OCI-LY7 (cell line): Measurements from ENCODE around the gene PRSS50.

Experiments used
- EZH2phosphoT487 ChIP-seq: fragments of 200-600 bp; sonication (generic); IDR thresholded peaks from 2 replicates; pipeline ENCODE4 v1.6.1; 2018; ENCODE audit warnings: low read depth, borderline replicate concordance, mild to moderate bottlenecking, mixed run types, antibody characterized with exemption, low read length, moderate library complexity, mixed read lengths
- TF ChIP-seq, protein P1 (sequence below): fragments of 200-600 bp; sonication (generic); conservative IDR thresholded peaks from 2 replicates; pipeline ENCODE4 v1.5.1; 2014; ENCODE audit warnings: mild to moderate bottlenecking, antibody characterized with exemption, low read length, moderate library complexity, mixed read lengths

- TF ChIP-seq, protein P1, sequence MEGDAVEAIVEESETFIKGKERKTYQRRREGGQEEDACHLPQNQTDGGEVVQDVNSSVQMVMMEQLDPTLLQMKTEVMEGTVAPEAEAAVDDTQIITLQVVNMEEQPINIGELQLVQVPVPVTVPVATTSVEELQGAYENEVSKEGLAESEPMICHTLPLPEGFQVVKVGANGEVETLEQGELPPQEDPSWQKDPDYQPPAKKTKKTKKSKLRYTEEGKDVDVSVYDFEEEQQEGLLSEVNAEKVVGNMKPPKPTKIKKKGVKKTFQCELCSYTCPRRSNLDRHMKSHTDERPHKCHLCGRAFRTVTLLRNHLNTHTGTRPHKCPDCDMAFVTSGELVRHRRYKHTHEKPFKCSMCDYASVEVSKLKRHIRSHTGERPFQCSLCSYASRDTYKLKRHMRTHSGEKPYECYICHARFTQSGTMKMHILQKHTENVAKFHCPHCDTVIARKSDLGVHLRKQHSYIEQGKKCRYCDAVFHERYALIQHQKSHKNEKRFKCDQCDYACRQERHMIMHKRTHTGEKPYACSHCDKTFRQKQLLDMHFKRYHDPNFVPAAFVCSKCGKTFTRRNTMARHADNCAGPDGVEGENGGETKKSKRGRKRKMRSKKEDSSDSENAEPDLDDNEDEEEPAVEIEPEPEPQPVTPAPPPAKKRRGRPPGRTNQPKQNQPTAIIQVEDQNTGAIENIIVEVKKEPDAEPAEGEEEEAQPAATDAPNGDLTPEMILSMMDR, result no peak
- no peak for TF ChIP-seq EZH2phosphoT487
Measured at GRCh38 chr3:46737329-46737731, 19.7 kb upstream of the PRSS50 start.
